ENCODE measurements around the gene CDH18.

DNA sequence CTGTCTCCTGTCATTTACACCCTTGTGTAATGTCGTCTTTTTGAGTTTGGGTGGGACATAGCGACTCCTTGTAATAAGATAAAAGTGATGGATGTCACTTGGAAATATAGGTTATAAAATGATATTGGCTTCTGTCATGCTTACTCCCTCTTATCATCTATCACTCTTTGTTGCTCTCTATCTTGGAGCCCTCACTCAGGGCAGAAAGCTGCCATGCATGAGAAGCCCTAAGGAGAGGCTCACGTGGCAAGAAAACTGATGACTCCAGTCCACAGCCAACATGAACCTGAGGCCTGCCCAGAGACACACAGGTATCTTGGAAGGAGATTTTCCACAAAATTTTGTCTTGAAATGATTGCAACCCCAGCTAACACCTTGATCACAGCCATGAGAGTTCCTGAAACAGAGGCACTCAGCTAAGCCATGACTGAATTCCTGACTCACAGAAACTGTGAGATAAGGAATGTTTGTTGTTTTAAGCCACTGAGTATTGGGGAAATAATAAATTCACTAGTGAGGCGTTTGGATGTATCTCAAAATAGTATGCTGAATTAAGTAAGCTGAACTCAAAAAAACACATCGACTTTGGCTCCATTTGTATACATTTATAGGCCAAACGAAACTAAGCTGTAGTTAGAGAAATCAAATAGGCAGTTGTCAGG is 216.7 kb downstream of the CDH18 start:
- TF ChIP-seq, protein P1, sequence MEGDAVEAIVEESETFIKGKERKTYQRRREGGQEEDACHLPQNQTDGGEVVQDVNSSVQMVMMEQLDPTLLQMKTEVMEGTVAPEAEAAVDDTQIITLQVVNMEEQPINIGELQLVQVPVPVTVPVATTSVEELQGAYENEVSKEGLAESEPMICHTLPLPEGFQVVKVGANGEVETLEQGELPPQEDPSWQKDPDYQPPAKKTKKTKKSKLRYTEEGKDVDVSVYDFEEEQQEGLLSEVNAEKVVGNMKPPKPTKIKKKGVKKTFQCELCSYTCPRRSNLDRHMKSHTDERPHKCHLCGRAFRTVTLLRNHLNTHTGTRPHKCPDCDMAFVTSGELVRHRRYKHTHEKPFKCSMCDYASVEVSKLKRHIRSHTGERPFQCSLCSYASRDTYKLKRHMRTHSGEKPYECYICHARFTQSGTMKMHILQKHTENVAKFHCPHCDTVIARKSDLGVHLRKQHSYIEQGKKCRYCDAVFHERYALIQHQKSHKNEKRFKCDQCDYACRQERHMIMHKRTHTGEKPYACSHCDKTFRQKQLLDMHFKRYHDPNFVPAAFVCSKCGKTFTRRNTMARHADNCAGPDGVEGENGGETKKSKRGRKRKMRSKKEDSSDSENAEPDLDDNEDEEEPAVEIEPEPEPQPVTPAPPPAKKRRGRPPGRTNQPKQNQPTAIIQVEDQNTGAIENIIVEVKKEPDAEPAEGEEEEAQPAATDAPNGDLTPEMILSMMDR (IDR thresholded peaks at IDR 0.05) = no peak
- no peak for TF ChIP-seq POLR2A (IDR thresholded peaks at IDR 0.05)
